Measurements from ENCODE around the gene NSMCE4A.
"Not testable (repeated sequence)": the region's sequence is repeated elsewhere in the genome, so short reads cannot be mapped to it uniquely, and the experiment has no call there.

The NSMCE4A gene

DNA sequence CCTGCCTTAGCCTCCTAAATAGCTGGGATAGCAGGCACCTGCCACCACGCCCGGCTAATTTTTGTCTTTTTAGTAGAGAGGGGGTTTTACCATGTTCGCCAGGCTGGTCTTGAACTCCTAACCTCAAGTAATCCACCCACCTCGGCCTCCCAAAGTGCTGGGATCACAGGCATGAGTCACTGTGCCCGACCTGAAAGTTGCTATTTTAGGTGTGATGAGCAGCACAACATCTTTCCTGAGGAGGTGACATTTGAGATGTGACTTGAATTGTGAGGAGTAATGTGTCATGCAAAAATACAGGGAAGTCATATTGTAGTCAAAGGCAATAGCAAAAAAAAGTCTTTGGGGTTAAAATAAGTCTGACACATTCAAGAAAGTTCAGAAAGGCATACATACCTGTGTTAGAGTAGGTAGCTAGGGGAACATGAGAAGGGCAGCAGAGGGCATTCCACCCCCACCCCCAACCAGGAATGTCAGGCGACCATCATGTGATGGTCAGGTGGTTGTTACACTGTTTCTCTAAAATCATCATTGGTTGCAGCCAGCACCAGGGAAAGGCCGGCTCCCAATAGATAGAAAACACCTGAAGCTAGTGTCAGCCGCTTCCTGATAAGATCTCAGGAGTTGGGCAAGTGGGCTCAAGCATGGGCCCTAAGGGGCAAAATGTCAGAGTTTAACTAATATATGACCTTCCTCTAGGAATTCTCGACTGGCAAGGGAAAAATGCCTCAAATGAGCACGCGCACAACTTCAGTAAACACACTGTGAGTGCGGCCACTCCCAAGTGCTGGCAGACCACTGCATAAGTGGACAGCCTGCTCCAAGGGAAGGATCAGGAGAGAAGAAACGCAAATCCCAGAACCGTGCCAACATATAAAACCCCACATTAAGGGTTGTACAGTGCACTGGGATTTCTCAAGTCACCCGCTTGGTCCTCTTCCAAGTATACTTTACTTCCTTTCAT, 13.6 kb upstream of the NSMCE4A start, which contains the start of gene TACC2:
TACC2 (plus strand) TSS at position 803 of the 964 bp plus-strand sequence. CDS start 32,819 bp downstream, outside the sequence.
- DNase-seq (ENCODE audit: low read depth): no peak

DNA sequence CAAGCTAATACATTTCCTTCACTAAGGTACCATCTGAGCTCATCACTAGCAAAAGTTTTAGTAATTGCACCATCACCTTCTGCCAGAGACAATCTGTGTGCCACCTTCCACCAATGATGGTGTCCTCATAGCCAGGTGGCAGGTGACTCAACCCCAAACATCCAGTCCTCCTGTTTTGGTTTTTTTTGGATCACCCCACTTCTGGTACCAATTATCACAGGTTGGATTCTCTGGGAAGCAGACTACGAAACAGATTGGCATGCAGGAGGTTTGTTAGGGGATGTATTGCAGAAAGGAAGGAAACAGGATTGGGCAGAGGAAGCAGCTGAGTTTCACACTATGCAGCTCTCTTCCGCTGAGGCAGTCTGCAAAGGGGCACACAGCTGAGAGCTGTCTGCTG, 9.4 kb upstream of the NSMCE4A start:
- DNase-seq (ENCODE audit: low read depth): no peak

DNA sequence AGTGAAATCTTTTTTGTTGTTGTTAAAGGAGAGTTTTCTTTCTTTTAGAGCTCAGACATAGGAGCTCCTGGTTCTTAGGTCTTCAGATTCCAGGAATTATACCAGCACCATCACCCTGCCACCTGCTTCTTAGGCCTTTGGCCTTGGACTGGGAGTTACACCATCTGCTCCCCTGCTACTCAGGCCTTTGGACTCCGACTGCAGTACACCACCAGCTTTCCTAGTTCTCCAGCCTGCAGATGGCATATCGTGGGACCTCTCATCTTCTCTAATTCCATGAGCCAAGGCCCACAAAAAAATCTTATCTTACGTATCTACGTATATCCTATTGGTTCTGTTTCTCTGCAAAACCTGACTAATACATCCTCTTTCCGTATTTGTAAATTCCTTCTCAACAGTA, 8.8 kb upstream of the NSMCE4A start:
- no peak for DNase-seq (ENCODE audit: low read depth)

- no peak for DNase-seq (ENCODE audit: low read depth)
Measured at GRCh38 chr10:121981346-121981745, 6.3 kb upstream of the NSMCE4A start.

GRCh38 chr10:121978511-121978910, 3.5 kb upstream of the NSMCE4A start:
- no peak for DNase-seq (ENCODE audit: low read depth)

- no peak for DNase-seq (ENCODE audit: low read depth)
Measured at GRCh38 chr10:121976607-121977006, 1.6 kb upstream of the NSMCE4A start.

- DNase-seq (ENCODE audit: low read depth): no peak
Measured at GRCh38 chr10:121975295-121976086, 474 bp upstream of the NSMCE4A start.

DNA sequence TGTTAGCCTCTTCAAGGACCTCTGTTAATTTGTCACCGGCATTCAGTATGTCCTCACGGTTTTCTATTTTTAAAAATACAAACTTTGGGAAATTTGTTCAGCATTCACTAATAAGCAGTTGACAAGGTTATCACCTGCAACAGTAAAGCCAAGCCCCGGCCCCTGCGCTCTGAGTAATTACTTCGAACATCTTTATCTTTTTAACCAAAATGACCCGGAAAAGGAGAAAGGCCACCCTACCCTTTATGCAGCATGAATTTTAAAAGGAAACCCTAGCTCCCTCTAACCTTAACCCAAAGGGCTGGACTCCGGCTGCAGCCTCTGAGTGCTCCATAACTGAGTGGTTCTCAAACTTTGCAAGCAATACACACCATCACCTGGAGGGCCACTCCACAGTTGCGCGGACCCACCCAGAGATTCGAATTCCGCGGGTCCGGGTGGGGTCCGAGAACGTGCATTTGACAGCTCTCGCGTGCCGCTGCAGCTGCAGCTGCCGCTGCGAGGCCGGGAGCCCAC, 940 bp downstream of the NSMCE4A start:
- DNase-seq (ENCODE audit: low read depth): no peak

- DNase-seq (ENCODE audit: low read depth): not testable (repeated sequence)
Measured at GRCh38 chr10:121969086-121969485, 5.9 kb downstream of the NSMCE4A start.

DNA sequence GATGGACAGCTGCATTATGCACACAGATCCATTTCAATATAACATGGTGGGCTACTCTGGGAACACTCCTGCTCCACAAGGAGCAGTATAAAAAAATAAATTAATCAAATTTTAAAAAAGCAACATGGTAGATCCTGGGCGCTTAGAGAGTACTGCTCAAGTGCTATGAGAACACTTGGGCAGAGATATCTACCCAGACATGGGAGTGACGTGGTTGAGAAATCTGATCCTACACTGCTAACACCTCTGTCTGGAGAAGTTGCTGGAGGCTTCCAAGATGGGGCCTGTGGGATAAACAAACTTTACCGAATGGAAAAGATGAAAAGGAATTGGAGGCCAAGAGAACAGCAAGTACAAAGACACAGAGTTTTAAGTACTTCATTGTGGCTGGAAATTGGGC, 9.0 kb downstream of the NSMCE4A start:
- DNase-seq (ENCODE audit: low read depth): no peak

DNA sequence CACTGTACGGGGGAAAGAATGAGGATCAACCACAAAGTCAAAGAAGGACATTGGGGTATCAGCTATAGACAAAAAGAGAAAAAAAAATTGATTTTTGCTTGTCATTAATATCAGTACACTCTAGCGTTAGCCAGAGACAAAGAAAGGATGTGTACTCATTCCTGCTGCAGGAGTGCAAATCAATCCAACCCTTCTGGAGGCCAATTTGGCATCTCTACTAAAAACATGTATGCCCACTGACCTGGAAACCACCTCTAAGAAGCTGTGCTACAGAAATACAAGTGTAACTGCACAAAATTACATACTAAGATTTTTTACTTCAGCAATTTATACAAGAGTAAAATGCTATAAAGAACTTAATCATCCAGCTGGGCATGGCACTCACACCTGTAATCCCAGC, 13.6 kb downstream of the NSMCE4A start:
- no peak for DNase-seq (ENCODE audit: low read depth)

GRCh38 chr10:121959671-121960070, 15.3 kb downstream of the NSMCE4A start:
- DNase-seq (ENCODE audit: low read depth): no peak

DNA sequence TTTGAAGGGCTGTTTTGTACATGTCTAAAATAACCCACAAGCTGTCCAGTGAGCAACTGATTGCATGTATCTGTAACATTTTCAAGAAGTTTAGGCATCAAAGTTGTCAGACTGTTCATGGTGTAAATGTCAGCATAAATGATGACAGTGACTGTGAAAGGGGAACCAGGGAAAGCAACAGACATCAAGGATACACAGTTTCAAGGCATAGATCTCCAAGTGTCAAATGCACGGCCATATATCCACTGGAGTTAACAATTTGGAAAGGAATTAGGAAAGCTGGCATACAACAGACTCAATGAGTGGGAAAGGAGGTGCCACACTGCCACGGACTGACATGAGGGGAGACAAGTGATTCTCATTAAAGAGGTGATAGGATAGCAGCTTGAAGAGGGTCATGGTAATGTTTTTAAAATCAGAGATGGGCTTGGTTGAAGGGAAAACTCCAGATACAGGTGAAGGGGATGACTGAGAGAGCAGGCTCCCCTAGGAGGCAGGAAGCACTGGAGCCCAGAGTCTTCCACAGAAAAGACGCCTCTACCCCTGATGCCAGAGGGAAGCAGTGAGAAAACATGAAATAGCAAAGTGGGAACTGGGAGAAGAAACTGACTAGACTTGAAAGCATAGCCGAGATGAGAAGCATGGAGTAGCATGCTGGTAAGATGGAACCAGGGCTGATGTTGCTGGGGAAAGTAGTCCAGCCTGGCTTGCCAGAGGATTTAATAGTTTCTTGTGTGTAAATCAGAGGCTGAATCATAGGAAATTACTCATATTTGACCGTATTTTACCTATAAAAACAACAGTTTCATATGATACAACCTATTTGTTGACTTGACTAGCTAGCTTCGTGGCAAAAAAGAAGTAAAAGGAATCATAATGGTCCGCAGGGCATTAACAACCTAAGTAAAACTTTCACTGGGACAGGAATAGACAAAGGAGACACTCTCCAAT, 18.6 kb downstream of the NSMCE4A start:
- DNase-seq (ENCODE audit: low read depth): peak; percentile 33

- DNase-seq (ENCODE audit: low read depth): peak; percentile 9
Measured at GRCh38 chr10:121952226-121952625, 22.8 kb downstream of the NSMCE4A start.

DNA sequence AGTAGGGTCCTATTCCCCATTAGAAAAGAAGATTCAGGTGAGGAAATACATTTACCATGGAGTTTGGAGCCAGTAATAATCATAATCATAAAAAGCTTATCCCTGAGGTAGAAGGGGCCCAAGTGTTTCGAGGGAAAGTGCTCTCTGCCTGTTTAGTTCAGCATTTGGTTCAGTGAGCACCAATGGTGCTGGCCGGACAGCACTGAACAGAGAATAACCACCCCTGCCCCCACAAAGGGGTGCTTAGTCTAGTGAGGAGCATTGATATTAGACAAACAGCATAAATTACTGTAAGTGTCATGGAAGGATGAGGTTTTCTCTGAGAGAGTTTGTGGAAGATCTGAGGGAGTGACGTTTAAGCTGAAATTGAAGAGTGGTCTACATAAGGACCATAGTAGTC, 25.6 kb downstream of the NSMCE4A start:
- DNase-seq (ENCODE audit: low read depth): no peak

GRCh38 chr10:121949049-121949448, 26.0 kb downstream of the NSMCE4A start:
- no peak for DNase-seq (ENCODE audit: low read depth)

DNA sequence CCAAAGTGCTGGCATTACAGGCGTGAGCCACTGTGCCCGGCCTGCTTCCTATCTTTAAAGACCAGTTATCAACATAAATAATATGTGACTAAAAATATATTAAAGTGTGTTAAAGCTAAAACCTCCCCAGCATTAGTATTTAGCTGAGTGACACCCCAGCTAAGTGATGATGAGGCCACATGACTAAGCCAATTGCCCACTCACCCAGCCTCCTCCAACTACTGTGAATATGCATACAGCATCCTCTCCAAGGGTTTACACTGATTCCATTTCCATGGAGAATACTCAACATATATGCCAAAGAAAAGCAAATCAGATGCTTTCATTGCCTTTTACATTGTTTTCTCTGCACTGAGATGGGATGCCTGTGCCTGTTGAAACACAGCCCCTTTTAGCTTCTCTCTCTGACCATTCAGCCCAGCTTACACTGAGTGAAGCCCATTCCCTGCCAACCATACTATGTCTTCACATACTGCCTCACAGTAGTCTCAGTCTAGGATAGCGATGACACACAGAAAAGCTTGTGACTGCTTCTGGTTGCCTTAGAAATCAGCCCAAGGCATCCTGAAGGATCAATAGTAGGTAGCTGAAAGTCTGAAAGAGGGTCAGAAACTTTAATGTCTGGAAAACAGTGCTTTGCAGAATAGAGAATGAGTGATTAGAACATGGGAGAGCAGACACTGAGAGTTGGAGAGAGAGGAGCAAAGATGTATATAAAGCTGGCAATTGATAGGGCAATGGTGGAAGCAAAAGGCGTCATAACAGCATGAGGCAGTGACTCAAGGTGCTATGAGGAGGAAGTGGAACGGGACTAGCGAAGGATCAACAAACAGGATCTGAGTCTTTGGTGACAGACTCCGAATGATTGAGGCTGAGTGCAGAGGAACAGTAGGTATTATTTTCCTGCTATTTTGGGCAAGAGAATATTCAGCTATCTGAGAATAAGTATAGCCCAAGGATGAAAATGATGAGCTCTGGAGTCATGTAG, 27.4 kb downstream of the NSMCE4A start:
- no peak for DNase-seq (ENCODE audit: low read depth)

- peak; percentile 76 for DNase-seq (ENCODE audit: low read depth)
Measured at GRCh38 chr10:121942749-121943416, 32.1 kb downstream of the NSMCE4A start.

- no peak for DNase-seq (ENCODE audit: low read depth)
Measured at GRCh38 chr10:121941532-121941931, 33.5 kb downstream of the NSMCE4A start.

DNA sequence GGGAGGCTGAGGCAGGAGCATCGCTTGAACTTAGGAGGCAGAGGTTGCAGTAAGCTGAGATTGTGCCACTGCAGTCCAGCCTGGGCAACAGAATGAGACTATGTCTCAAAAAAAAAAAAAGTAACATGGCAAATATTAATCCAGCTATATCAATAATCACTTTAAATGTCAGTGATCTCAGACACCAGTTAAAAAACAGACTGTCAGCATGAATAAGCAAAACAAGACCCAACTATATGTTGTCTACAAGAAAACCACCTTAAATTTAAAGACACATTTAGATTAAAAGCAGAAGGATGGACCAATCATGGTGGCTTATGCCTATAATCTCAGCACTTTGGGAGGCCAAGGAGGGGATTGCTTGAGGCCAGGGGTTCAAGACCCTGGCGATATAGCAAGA, 38.7 kb downstream of the NSMCE4A start:
- no peak for DNase-seq (ENCODE audit: low read depth)
